SJCRH30 (cell line): ENCODE results near the gene SLC1A5. TPM values are rescaled to one million over a fixed set of nuclear protein-coding genes. Genes with fewer than 3 reads are reported as not detected.
A peak's percentile ranks its signal among the peaks of the same experiment; 100 is the strongest.
"Not testable (repeated sequence)": the region's sequence is repeated elsewhere in the genome, so short reads cannot be mapped to it uniquely, and the experiment has no call there.

Source experiments
- DNase-seq, 2 experiments: peaks; one replicate each; pipeline ENCODE4 v3.0.0-alpha.2; 2015 to 2020
- H3K27ac ChIP-seq: fragments of 250-450 bp; sonication (Bioruptor Pico); 2 replicates; pipeline ENCODE4 v1.5.1; 2020; ENCODE audit warnings: mild to moderate bottlenecking, moderate library complexity
- H3K27me3 ChIP-seq: fragments of 250-450 bp; sonication (Bioruptor Pico); 2 replicates; pipeline ENCODE4 v1.5.1; 2020; ENCODE audit warnings: mild to moderate bottlenecking, moderate library complexity
- H3K36me3 ChIP-seq: fragments of 250-450 bp; sonication (Bioruptor Pico); 2 replicates; pipeline ENCODE4 v1.5.1; 2020; ENCODE audit warnings: mild to moderate bottlenecking, moderate library complexity
- H3K4me1 ChIP-seq: fragments of 250-450 bp; sonication (Bioruptor Pico); 2 replicates; pipeline ENCODE4 v1.5.1; 2020; ENCODE audit warnings: mild to moderate bottlenecking, moderate library complexity
- H3K4me3 ChIP-seq: fragments of 250-450 bp; sonication (Bioruptor Pico); 2 replicates; pipeline ENCODE4 v1.5.1; 2020; ENCODE audit warnings: mild to moderate bottlenecking, moderate library complexity
- H3K9me3 ChIP-seq: fragments of 250-450 bp; sonication (Bioruptor Pico); replicated peaks from 2 replicates; pipeline ENCODE4 v1.5.1; 2020; ENCODE audit warnings: mild to moderate bottlenecking, moderate library complexity
- total RNA-seq: library from RNA; depleted of rRNA; stranded (reverse); fragments of >200 nt; shearing (Covaris generic); gene quantifications from 2 replicates; pipeline ENCODE4 v1.2.3, GENCODE V29; 2014

Gene SLC1A5
- total RNA-seq, 1 experiment from 2014 or later, result 71.6 TPM

- not testable (repeated sequence) for DNase-seq, H3K27ac ChIP-seq
Measured at GRCh38 chr19:46768746-46769145, 19.6 kb downstream of the SLC1A5 start.

DNA sequence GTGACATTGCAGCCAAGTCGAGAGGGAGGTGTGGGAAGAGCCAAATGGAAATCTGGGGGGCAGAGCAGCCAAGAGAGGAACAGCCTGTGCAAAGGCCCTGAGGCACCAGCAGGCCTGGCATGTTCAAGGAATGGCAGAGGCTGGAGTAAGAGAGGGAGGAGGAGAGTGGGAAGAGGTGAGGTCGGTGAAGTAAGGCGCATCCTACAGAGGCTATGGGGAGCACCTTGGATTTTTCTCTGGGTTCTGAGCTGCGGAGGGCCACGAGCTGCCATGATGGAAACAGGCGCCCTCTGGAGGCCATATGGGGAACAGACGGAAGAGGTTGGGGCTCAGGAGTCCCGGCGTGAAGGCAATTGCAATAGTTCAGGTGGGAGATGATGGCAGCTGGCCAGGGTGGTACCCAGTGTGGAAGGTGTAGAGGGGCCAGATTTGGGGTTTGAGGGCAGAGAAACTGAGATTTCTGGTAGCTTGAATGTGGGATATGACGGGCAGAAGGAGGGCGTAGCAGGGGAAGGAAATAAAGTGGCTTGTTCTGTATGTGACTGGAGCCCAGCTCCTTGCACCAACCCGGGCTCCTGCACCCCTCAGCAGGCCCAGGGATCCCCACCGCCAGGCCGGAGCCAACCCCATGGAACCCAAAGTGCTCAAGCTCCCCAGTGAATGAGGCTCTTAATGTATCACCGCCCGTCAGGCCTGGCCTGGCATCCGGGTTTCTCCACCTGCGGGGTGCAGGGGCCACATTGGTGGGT, 21.7 kb downstream of the SLC1A5 start:
- H3K9me3 ChIP-seq, result no peaks in the 10 kb centered on the region
- no peaks in the 10 kb centered on the region for H3K36me3 ChIP-seq
- no peak overlapping the region for H3K27ac ChIP-seq
- peak; percentile 57 to 78 for DNase-seq
- peaks cover 6% of the 10 kb centered on the region; the same call in 1 of the 2 replicates for H3K4me1 ChIP-seq
- no peaks in the 10 kb centered on the region; the same call in 1 of the 2 replicates for H3K27me3 ChIP-seq
- no peak overlapping the region for H3K4me3 ChIP-seq

More at GRCh38 chr19:46768746-46769145, 19.6 kb downstream of the SLC1A5 start:
- not testable (repeated sequence) for H3K27me3 ChIP-seq, H3K4me3 ChIP-seq, H3K36me3 ChIP-seq, H3K9me3 ChIP-seq, H3K4me1 ChIP-seq

GRCh38 chr19:46764817-46765291, 23.5 kb downstream of the SLC1A5 start:
- Histone ChIP-seq H3K27ac (no peak overlapping the region), H3K9me3 (no peaks in the 10 kb centered on the region), H3K27me3 (no peaks in the 10 kb centered on the region), H3K36me3 (no peaks in the 10 kb centered on the region), H3K4me3 (no peak overlapping the region), H3K4me1 (no peaks in the 10 kb centered on the region)
- no peak for DNase-seq

GRCh38 chr19:46762245-46762890, 26.0 kb downstream of the SLC1A5 start:
- DNase-seq, result no peak
- no peaks in the 10 kb centered on the region for H3K36me3 ChIP-seq
- H3K4me1 ChIP-seq, result no peaks in the 10 kb centered on the region
- H3K9me3 ChIP-seq, result no peaks in the 10 kb centered on the region
- no peak overlapping the region for H3K4me3 ChIP-seq
- no peaks in the 10 kb centered on the region for H3K27me3 ChIP-seq
- H3K27ac ChIP-seq, result no peak overlapping the region

DNA sequence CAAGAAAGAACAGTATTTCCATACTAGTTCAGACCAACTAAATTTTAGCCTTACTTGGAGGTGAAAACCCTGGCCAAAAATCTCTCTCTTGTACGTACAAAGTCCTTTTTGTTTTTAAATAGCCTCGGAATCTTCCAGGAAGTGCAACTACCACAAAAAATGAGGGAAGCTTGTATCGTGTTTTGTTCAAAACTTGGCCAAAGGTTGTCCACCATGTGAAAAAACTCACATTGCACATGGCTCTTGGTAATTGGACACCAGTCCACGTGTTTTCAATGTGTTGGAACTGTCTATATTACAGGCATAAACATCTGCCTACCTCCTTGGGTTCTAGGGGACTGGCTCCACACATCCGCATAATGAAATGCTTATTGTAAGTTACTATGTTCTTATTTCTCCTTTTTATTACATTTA, 27.0 kb downstream of the SLC1A5 start:
- Histone ChIP-seq H3K36me3 (no peaks in the 10 kb centered on the region; the same call in 1 of the 2 replicates), H3K4me3 (no peak overlapping the region), H3K9me3 (no peaks in the 10 kb centered on the region), H3K27ac (no peak overlapping the region), H3K27me3 (no peaks in the 10 kb centered on the region), H3K4me1 (no peaks in the 10 kb centered on the region)
- DNase-seq, result no peak

DNA sequence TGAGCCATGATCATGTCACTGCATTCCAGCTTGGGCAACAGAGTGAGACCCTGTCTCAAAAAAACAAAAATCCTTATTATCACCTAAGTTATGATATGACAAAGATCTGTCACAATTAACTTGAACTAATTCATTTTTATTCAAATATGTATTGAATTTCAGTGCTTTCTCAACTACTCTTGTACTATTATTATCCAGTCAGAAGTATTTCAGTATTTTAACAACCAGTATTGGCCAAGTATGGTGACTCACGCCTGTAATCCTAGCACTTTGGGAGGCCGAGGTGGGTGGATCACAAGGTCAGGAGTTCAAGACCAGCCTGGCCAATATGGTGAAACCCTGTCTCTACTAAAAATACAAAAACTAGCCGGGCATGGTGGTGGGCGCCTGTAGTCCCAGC, 27.5 kb downstream of the SLC1A5 start:
- not testable (repeated sequence) for DNase-seq, H3K4me1 ChIP-seq, H3K36me3 ChIP-seq, H3K4me3 ChIP-seq, H3K27me3 ChIP-seq, H3K9me3 ChIP-seq, H3K27ac ChIP-seq

GRCh38 chr19:46760363-46760762, 28.0 kb downstream of the SLC1A5 start:
- Histone ChIP-seq H3K4me3 (no peak overlapping the region), H3K36me3 (no peaks in the 10 kb centered on the region; the same call in 1 of the 2 replicates), H3K27me3 (no peaks in the 10 kb centered on the region), H3K4me1 (no peaks in the 10 kb centered on the region), H3K9me3 (no peaks in the 10 kb centered on the region), H3K27ac (no peak overlapping the region)
- no peak for DNase-seq

GRCh38 chr19:46759817-46760333, 28.5 kb downstream of the SLC1A5 start:
- no peak overlapping the region for H3K27ac ChIP-seq
- H3K27me3 ChIP-seq, result no peaks in the 10 kb centered on the region
- DNase-seq, result no peak
- H3K9me3 ChIP-seq, result no peaks in the 10 kb centered on the region
- H3K4me3 ChIP-seq, result no peak overlapping the region
- no peaks in the 10 kb centered on the region for H3K4me1 ChIP-seq
- no peaks in the 10 kb centered on the region; the same call in 1 of the 2 replicates for H3K36me3 ChIP-seq

DNA sequence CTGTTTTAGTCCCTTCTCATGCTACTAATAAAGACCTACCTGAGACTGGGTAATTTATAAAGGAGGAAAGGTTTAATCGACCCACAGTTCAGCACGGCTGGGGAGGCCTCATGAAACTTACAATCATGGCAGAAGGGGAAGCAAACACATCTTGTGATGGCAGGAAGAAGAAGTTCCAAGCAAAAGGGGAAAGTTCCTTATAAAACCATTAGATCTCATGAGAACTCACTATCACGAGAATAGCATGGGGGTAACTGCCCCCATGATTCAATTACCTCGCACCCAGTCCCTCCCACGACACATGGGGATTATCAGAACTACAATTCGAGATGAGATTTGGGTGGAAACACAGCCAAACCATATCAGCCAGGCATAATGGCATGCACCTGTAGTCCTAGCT, 29.2 kb downstream of the SLC1A5 start:
- DNase-seq, result no peak
- no peak overlapping the region for H3K27ac ChIP-seq
- H3K9me3 ChIP-seq, result no peaks in the 10 kb centered on the region
- H3K36me3 ChIP-seq, result no peaks in the 10 kb centered on the region; the same call in 1 of the 2 replicates
- no peaks in the 10 kb centered on the region for H3K4me1 ChIP-seq
- H3K4me3 ChIP-seq, result no peak overlapping the region
- no peaks in the 10 kb centered on the region for H3K27me3 ChIP-seq

DNA sequence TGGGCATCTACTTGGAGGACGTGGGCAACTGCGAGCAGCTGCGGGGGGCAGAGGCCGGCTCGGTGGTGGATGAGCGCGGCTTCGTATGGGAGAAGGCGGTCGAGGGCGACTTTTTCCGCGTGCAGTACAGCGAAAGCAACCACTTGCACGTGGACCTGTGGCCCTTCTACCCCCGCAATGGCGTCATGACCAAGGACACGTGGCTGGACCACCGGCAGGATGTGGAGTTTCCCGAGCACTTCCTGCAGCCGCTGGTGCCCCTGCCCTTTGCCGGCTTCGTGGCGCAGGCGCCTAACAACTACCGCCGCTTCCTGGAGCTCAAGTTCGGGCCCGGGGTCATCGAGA, 31.9 kb downstream of the SLC1A5 start:
- H3K4me3 ChIP-seq, result no peak overlapping the region
- no peaks in the 10 kb centered on the region for H3K9me3 ChIP-seq
- H3K27ac ChIP-seq, result no peak overlapping the region
- no peak for DNase-seq
- no peaks in the 10 kb centered on the region; the same call in 1 of the 2 replicates for H3K36me3 ChIP-seq
- H3K27me3 ChIP-seq, result no peaks in the 10 kb centered on the region
- H3K4me1 ChIP-seq, result no peaks in the 10 kb centered on the region

DNA sequence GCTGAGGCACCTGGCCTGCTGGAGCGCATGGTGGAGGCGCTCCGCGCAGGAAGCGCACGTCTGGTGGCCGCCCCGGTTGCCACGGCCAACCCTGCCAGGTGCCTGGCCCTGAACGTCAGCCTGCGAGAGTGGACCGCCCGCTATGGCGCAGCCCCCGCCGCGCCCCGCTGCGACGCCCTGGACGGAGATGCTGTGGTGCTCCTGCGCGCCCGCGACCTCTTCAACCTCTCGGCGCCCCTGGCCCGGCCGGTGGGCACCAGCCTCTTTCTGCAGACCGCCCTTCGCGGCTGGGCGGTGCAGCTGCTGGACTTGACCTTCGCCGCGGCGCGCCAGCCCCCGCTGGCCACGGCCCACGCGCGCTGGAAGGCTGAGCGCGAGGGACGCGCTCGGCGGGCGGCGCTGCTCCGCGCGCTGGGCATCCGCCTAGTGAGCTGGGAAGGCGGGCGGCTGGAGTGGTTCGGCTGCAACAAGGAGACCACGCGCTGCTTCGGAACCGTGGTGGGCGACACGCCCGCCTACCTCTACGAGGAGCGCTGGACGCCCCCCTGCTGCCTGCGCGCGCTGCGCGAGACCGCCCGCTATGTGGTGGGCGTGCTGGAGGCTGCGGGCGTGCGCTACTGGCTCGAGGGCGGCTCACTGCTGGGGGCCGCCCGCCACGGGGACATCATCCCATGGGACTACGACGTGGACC, 32.4 kb downstream of the SLC1A5 start:
- DNase-seq, result no peak
- Histone ChIP-seq H3K4me3 (no peak overlapping the region), H3K27me3 (no peaks in the 10 kb centered on the region), H3K36me3 (no peaks in the 10 kb centered on the region; the same call in 1 of the 2 replicates), H3K4me1 (no peaks in the 10 kb centered on the region), H3K27ac (no peak overlapping the region), H3K9me3 (no peaks in the 10 kb centered on the region)

DNA sequence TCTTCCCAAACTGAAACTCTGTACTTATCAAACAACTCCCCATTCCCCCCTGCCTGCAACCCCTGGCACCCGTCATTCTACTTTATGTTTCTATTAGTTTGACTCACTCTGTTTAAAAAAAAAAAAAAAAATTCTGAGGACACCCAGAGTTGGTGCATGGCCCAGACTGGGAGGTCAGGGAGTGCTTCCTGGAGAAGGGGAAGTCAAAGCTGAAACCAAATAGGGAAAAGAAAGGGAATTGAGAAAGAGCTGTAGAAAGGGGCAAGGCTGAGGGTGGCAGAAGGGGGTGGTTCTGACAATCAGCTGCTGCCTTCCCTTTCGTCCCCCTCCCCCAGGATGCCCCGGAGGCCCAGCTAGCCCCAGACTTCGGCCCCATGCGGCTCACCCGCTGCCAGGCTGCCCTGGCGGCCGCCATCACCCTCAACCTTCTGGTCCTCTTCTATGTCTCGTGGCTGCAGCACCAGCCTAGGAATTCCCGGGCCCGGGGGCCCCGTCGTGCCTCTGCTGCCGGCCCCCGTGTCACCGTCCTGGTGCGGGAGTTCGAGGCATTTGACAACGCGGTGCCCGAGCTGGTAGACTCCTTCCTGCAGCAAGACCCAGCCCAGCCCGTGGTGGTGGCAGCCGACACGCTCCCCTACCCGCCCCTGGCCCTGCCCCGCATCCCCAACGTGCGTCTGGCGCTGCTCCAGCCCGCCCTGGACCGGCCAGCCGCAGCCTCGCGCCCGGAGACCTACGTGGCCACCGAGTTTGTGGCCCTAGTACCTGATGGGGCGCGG, 33.1 kb downstream of the SLC1A5 start:
- DNase-seq, result no peak
- Histone ChIP-seq H3K4me3 (no peak overlapping the region), H3K4me1 (no peaks in the 10 kb centered on the region), H3K36me3 (no peaks in the 10 kb centered on the region; the same call in 1 of the 2 replicates), H3K9me3 (no peaks in the 10 kb centered on the region), H3K27ac (no peak overlapping the region), H3K27me3 (no peaks in the 10 kb centered on the region)

GRCh38 chr19:46753420-46754155, 34.8 kb downstream of the SLC1A5 start:
- Histone ChIP-seq H3K27ac (no peak overlapping the region), H3K4me1 (no peaks in the 10 kb centered on the region), H3K9me3 (no peaks in the 10 kb centered on the region), H3K4me3 (no peak overlapping the region), H3K36me3 (no peaks in the 10 kb centered on the region; the same call in 1 of the 2 replicates), H3K27me3 (no peaks in the 10 kb centered on the region)
- DNase-seq, result peak; percentile 47 to 65
